OCI-M2 (cell line): ENCODE results near the gene ILKAP.

Experiments
- DNase-seq: peaks from one replicate; lab custom pipeline; 2025; ENCODE audit not compliant: unreplicated experiment; lab: John Stamatoyannopoulos, UW

ILKAP gene, protein sequence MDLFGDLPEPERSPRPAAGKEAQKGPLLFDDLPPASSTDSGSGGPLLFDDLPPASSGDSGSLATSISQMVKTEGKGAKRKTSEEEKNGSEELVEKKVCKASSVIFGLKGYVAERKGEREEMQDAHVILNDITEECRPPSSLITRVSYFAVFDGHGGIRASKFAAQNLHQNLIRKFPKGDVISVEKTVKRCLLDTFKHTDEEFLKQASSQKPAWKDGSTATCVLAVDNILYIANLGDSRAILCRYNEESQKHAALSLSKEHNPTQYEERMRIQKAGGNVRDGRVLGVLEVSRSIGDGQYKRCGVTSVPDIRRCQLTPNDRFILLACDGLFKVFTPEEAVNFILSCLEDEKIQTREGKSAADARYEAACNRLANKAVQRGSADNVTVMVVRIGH

DNA sequence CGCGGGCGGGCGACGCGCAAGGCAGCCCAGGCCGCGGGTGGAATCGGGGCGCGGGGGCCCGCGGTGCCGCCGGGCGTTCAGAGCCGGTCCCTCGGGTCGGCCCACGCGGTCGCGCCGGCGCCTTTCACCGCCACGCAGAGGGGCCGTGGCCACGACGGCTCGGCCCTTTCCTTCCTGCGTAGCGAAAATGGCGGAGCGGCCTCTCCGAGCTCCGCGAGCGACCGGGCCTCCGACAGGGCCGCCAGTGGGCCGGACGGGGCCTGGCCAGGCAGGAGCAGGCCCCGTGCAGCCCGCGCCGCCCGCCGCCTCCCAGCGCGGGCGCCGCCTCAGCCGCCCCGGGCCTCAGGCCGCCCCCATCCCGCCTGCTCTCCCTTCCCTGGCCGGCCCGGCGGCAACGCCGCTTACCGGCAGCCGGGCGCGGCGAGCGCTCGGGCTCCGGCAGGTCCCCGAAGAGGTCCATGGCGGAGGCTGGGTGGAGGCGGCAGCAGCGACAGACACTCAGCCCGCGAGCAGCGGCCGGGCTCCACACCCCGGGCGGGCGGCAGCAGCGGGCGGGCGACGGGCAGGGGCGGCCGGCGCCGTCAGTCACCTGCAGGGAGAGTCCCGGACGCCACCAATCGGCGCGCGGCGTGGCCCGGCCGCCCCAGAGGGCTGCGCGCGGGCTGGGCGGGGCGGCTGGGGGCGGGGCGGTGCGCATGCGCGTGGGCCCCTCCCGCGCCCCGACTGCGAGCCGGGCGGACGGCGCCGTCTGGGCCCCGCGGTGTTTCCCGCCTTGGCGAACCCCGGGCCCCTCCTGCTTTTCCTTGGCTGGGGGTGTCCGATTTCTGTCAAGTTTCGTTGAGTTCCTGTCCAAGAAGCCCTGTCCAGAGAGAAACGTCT, at the start of gene ILKAP:
Gene ILKAP, minus strand, starts transcription at position 602 of the 879 bp plus-strand sequence. Its CDS starts 142 bp downstream, at position 460.
- no peak for DNase-seq

DNA sequence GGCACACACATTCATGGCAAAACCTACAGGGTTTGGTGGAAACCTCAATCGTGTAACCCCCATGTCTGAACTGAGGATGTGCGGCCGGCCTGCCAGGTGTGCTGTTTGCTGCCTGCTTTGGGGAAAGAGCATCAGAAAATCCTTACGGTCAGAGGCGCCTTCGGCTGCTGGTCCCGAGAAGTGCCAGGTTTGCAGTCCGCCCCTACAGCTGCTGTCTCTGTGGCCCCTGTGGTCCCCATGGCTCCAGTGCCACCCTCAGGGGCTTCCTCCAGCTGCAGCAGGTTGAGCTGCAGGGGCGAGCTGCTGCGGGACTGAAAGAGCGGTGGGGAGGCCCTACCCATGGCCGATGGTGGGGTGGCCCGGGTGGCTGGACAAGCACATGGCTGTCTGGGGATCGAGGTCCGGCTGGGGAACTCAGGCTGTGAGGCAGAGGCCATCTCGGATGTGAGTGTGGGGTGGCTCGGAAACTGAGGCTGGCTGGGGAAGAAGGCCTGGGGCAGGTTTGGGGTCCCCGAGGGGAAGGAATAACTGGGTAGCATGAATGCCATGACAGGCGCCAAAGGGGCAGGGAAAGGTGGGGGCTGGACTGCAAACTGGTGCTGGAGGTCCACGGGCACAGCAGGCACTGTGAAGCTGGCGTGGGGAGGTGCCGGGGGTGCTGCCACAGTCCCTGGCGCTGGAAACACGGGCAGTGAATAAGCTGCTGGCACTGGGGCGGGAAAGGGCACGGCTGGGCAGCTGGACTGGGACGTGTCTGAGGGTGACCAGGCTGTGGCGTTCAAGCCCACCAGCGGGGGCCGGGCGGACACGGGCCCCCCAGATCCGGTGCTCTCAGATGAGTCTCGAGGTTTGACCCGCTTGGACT, 49.5 kb upstream of the ILKAP start:
- DNase-seq, result no peak

DNA sequence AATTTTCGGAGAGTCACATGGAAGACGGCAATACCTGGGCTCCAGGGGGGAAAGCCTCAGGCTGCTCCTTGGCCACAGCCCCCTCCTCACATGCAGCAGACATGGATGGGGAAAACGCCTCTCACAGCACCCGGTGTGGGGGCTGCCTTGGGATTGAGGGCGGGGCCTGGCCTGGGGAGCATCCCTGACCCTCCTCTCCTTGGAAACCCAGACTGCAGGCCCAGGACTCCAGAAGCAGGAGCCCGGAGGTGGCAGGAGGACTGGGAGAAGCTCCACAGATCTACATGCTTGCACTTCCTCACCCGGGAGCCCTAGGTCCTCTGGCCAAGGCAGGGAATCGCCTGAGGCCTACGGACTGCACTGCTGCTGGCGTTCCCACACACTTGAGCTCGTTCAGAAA, 48.5 kb upstream of the ILKAP start:
- no peak for DNase-seq

DNA sequence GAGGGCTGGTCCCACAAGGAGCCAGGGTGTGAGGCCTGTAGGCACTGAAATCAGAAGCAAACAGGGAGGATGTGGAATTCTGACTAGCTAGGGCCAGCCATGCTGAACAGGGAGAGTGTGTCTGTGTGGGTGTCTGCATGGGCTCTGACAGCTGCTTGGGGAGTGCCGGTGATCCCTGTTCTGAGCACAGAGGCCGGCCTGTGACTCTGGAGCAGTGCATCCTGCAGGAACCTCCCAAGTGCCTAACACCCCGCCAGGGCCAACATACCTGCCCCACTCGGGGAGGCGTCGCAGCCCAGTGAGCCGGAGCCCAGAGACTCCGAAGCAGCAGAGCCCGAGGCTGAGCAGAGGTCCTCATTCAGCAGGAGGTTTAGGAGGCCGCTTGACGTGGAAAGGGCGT, 47.8 kb upstream of the ILKAP start:
- no peak for DNase-seq

DNA sequence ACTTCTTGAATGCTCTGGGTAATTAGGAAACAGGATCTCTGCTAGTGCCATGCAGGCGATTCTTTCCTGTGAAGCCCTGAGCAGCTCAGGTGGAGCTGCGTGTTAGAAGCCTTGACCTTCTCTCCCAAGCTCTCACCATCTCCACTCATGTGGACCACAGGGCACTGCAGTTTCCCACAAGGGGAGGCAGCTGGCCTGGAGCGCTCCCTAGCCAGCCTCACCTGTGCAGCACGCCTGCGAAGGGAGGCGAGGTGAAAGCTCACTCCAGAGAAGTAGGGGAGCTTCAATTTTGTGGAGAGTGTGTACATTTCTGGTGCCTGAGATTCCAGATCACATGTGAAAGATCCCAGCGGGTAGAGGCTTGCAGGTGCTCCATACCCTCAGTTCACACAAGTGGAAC, 47.4 kb upstream of the ILKAP start:
- DNase-seq, result no peak

DNA sequence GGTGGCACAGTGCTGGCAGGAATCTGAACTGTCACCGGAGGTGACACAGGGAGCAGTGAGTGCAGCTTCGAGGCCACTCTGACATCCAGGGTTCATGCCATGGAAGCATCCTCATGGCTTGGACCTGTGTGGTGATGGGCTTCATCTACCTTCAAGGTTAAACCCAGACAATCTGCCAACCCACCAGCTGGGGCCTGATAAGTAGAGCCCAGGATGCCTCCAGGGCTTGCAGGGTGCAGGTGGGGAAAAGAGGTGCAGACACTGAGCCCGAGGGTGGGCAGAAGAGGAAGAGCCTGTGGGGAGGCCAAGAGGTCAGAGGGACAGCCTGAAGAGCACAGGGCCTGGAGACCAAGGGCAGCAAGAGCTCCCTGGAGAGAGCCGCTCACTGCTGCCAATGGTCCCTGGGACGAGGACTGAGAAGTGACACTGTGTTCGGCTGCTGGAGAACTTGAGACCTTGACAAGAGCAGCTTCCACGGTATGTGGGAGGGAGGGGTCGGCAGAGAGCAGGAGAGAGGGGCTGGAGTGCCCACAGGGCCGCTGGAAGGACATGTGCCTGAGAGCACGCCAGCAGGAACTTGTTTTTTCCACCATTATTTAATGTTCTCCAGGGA, 44.5 kb upstream of the ILKAP start:
- no peak for DNase-seq

DNA sequence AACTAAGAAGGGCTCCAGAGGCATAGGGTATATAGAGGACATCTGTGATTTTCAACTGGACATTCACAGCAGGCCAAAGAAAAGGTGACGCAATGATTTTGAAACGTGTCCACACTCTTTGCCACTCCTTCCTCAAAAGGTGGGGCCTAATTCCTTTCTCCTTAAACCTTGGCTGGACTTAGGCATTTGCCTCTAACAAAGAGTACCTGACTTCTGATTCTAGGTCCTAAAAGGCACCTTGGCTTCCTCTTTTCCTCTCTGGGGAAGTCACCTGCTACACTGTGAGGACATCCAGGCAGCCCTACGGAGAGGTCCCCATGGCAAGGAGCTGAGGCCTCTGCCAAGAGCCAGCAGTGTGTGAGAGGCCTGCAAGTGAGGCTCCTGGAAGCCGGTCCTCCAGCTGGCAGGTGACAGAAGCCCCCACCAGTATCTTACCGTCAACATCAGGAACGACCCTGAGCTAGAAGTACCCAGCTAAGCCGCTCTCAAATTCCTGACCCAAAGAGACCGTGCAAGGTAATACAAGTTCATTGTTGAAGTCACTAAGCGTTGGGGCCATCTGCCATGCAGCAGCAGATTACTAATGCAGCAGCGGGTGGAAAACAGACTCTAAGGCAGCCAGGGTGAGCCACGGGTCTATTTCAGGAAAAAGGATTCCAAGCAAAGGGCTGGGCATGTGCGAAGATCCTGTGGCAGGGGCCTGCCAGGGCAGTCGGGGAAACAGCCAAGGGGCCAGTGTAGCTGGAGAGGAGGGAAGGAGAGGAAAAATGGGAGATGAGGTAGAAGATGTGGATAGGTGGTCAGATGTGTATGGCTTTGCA, 43.7 kb upstream of the ILKAP start:
- no peak for DNase-seq

DNA sequence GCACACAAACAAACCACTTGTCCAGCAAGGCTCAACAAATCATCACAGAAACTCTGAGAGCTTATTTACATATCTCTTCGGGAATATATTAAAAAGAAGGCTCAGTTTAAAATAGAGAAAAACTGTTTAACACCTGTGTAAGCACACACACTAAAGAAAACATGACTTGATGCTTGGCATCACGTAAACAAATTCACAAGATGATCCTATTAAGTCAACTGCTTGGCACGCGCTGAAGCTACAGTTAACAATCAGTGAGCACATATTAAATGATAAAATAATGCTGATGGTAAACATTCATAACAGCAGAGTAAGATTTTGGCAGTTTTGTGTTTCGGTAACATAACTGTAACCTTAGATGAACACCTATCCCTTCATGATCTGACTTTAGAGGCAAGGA, 40.7 kb upstream of the ILKAP start:
- DNase-seq, result no peak

DNA sequence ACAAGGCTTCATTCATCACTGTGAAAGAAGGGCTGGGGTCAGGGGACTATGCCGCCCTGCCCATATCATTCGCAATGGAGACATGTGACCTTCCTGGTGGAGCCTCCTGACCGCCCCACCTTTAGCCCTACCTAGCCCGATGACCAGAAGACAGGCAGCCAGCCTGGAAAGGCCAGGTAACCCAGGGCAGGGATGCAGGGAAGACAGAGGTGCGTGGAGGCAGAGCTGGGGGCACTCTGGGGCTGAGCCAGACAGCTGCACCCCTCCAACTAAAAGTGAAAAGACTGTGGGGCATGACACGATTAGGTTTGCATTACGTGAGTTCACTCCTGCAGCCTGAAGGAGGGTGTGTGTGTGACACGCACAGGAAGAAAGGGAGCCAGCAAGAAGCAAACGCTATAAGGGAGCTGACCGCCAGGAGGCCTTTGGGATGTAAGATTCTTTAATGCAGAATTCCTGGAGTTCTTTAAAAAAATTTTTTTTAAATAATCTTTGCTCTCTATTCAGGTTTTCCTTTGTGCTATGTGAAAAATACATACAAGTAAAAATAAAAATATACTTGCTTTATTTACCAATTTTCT, 40.1 kb upstream of the ILKAP start:
- no peak for DNase-seq

DNA sequence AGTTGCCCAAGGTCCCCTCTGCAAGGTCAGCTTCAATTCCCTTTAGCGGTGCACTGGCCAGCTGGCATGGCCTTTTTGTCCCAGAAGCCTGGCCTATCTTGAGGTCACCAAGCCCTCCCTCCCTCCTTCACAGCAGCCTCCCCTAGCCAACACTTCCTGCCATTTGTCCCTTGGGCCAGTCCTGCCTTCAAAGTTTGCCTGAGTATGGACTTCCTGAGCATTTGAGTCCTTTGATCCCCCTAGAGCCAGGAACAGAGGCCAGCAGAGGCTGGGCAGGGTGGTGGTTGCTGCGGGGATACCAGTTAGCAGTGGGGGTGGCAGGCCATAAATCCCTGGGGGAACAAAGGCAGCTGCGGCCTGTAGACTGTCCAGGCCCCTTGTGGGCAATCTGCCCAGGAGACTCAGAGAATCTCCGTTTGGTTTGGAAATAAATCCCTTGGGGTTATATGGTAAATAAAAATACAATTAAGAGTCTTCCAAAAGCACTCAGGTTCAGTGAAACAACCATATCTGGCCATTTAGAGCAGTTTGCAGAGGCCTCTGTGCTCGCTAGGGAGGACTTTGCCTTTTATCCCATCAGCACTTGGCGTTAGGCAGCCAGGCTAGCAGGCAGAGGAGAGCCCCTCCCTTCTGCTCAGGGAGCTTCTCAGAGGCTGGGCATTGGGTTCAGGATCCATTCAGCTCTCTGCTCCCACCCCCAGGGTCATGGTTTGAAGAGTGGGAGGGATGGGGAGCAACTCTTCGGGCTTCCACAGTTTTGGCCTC, 39.4 kb upstream of the ILKAP start:
- DNase-seq, result no peak

DNA sequence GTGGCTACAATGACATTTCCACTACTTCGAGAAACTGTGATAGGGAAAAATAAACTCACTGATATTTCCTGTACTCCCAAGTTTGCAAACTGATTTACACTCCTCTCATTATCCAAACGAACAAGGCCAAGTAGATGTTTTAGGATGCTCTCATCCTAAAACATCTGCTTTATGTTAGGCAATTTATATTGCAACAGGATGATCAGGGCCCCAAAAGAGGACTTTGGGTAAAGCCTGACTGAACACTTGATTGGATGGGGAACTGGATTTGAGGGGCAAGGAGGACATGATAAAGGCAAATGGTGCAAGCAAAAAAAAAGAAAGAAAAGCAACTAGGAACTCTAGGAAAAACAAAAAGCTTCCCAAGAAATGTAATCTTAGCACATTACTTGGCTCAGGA, 38.5 kb upstream of the ILKAP start:
- no peak for DNase-seq

DNA sequence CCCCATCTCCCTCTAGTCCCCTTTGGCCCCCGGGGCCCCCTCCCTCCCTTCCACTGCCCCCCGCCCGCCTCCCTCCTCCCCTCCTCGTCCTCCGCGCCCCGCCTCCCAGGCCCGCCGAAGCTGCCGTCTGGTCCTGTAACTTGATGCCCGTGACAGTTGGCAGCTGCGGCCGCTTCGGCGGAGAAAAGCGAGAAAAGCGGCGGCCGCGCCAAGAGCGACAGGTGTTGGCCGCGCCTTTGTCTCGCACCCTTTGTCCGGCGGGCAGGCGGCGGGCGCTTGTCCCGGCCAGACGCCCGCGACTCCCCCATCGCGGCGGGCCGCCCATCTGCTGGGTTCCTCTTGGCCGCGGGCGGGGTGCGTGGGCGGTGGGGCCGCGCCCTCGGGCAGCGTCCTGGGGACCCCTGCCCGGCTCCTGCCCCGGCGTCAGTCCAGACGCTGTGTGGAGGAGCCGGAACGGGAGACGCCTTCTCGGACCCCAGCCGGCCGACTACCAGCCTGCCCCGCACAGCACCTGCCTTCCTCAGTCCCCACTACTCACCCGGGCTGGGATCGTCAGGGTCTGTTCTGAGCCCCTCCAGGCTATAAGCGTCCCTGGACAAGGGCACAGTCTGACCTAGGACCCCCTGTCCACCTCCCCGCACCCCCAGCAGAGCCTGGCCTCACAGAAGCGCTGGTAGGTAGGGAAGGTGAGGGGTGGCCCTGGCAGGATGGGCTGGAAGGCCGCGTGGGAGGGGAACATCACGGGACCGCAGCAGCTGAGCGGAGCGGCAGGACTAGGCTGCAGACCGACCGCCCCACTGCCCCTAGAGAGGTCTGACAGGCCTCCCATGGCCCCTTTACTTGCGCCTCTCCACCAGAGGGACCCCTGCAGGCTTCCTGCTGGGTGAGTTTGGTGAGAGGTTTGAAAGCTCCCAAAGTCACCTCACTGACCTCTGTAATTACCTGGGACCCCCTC, 37.5 kb upstream of the ILKAP start:
- DNase-seq, result no peak

DNA sequence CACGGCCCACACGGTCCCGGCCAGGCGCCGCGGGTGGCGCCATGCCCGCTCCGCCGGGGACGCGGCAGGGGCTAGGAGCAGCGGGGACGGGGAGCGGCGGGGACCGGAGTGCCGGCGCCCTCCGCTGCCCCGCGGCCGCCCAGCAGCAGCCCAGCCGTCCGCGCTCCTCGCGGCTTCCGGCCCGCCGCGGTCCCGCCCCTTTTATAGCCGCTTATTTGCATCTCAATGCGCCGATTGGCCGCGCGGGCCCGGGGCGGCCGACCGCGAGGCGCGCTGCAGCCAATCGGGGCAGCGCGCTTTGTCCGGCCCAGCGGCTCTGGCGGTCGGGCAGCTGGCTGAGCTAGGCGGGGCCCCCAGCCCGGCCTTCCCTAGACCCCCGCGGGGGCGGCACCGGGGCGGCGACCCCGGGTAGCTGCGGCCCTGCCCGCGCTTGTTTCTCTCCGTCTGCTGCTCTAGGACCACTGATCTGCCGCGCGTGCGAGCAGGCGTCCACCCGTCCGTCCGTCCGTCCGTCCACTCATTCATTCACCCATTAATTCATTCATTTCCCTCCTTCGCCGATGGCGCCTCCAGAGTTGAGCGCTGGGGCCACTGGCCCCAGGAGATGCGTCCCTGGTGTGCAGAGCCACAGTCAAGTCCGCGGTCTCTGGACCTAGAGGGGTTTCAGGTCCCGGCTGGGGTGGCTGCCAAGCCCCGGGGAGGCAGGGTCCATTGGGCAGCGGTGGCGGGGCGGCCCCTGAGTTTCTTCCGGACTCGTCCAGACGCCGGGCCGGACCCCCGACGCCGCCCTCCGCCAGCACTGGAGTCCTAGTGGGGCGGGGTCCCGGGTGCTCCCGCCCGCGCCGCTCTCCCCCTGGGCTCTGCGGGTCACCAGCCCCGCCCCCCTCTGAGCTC, 36.6 kb upstream of the ILKAP start, which contains the start of gene HES6:
Gene HES6, minus strand, starts transcription at position 176 of the 894 bp plus-strand sequence. Its CDS starts 133 bp downstream, at position 43.
- no peak for DNase-seq

DNA sequence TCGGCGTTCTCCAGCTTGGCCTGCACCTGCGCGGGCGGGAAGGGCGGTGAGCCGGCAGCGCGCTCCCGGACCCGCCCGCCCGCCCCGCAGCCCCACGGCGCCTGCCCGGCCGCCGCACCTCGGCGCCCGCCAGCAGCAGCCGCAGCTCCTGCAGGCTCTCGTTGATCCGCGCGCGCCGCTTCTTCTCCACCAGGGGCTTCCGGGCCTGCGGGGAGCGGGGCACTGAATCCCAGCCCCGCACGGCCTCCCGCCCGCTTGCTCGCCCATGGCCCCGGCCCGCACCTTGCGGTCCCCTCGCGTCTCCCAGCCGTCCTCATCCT, 36.0 kb upstream of the ILKAP start:
- DNase-seq, result no peak

DNA sequence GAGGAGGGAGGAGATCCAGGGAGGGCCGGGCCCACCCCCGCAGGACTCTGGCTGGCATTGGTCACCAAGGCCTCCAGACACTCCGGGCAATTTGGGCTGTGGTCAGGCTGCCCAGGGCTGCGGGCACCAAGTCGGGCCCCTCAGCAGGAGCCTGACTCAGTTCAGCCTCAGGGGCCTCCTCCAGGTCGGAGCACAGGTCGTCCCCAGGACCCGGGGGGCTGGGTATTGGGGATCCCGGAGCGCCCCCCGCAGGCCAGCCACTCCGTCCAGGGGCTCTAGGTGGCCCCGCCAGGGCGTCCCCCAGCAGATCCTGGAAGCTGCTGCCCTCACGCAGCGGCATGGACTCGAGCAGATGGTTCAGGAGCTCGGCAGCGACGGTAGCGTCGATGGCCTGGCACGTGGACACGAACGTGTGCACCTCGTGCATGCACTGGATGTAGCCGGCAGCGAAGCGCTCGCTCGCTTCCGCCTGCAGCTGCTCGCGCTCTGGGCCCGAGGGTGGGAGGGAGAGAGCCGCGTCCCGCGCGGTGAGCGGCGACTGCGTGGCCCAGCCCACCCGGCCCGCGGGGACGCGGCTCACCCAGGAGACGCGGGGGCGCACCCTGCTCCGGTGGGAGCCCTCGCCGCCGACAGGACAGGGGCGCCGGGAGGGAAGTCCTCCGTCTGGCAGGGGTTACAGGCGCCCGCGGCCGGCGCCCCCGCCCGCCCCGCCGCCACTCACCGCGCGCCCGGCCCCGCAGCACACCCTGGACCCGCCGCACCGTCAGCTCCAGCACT, 35.5 kb upstream of the ILKAP start:
- DNase-seq, result no peak

DNA sequence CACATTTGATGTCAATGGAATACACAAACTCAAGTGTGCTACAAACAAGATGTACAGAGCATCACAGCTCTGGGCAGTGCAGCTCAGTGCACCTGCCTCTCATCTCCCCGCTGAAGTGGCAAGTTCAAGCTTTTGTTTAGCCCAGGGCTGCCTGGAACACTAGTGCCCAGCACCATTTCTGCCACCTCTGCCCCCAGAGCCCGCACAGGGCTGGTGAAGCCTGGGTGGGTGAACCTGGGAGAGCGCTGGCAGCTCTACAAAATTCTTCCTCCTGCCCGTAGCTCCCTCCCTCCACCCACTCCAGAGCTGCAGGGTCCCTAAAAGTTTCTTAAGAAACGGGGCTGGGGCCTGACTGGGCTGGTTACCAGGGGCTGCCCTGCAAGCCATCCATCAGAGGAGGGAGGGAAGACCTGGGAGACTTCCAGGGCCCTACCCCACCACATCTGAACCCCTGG, 34.8 kb upstream of the ILKAP start:
- no peak for DNase-seq
